Testis (tissue), 3 donors: ENCODE results near the gene SPPL2B. TPM values are rescaled to one million over a fixed set of nuclear protein-coding genes. Genes with fewer than 3 reads are reported as not detected.

Source experiments
- DNase-seq: peaks from one replicate; pipeline ENCODE4 v3.0.0-alpha.2; 2019
- H3K27ac ChIP-seq, 2 donors: fragments of 200-600 bp; sonication (generic); one replicate each; pipeline ENCODE4 v1.5.1; 2019
- H3K27me3 ChIP-seq: fragments of 200-600 bp; sonication (generic); one replicate; pipeline ENCODE4 v1.5.1; 2019
- H3K36me3 ChIP-seq: fragments of 200-600 bp; sonication (generic); one replicate; pipeline ENCODE4 v1.5.1; 2017; ENCODE audit warnings: low read depth; ENCODE audit errors: missing control alignments
- H3K4me1 ChIP-seq: fragments of 200-600 bp; sonication (generic); one replicate; pipeline ENCODE4 v1.5.1; 2019
- H3K4me3 ChIP-seq, 2 donors: fragments of 200-600 bp; sonication (generic); one replicate each; pipeline ENCODE4 v1.5.1; 2017 to 2019
- H3K9me3 ChIP-seq: fragments of 200-600 bp; sonication (generic); one replicate; pipeline ENCODE4 v1.5.1; 2017
- POLR2A ChIP-seq: fragments of 450-650 bp; IDR thresholded peaks from one replicate; pipeline ENCODE4 v1.6.1; 2017; ENCODE audit warnings: antibody characterized with exemption, mild to moderate bottlenecking, moderate library complexity
- WGBS, 2 donors: methylation state at CpG; one replicate each; pipeline ENCODE4 v1.1.5; 2018; 5-methylcytosine and 5-hydroxymethylcytosine counted together
- intact Hi-C: fragments of 100-400 bp; cut with DNase I; formaldehyde crosslinking; loops from one replicate; pipeline ENCODE4 v1.15.1; 2023; ENCODE audit warnings: low total_unique reads
- polyA plus RNA-seq: library from polyadenylated mRNA; stranded (reverse); fragments of 350-450 nt; fragmentation: Illumina TruSeq; extraction: RNeasy Lipid Tissue Mini Kit (QIAGEN cat#74804); gene quantifications from one replicate; pipeline ENCODE4 v1.2.3, GENCODE V29; 2014; ENCODE audit warnings: low read depth, low replicate concordance; ENCODE audit not compliant: insufficient read depth
- total RNA-seq, 2 donors: library from RNA; depleted of rRNA; stranded (reverse); fragments of >200 nt; gene quantifications; one replicate each; pipeline ENCODE4 v1.2.3, GENCODE V29; 2016
- TF ChIP-seq, protein P1 (sequence below), 3 experiments: fragments of 450-650 bp in 2 of 3; fragments of 200-600 bp in 1 of 3; sonication (generic) in 1 of 3; IDR thresholded peaks; one replicate each; pipeline ENCODE4 v1.5.1; 2016 to 2019; ENCODE audit warnings: antibody characterized with exemption in 3 of 3, mild to moderate bottlenecking in 2 of 3, moderate library complexity in 1 of 3

Gene SPPL2B
- total and polyA plus RNA-seq, 3 donors from 2014 or later, result 132 to 215 (median 158) TPM

DNA sequence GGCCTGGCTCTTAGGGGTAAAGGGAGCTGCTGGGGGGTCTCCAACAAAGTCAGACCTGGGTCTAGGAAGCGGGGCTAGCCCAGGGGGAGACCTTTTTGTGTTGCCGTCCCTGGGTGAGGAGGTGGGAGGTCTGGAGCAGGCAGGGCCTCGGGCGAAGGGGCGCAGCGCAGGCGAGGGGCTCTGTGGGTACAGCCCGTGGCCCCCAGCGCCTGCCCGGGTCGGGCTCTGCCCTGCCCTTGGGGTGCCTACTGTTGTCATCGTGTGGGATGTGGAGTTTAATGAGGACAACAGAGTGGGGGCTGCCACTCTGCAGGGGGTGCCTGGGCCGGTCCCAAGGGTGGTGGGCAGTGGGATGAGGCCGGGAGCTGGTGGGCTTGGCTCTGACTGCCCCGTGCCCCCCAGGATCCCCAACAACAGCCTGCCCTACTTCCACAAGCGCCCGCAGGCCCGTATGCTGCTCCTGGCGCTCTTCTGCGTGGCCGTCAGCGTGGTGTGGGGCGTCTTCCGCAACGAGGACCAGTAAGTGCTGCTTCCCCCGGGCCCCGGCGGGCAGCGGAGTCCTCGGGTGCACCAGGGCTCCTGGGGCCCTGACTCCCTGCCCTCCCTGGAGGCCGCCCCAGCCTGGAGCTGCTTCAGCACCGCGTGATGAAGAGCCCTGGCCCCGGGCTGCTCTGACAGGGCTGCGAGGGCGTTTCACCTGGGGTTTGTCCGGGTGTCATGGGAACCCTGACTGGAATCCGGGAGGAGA lies 12.2 kb downstream of the SPPL2B start:
- 94 to 96% methylated on average over 11 to 37 of the region's 38 CpGs for WGBS, 2 donors
- Histone ChIP-seq H3K4me1 (no peaks in the 10 kb centered on the region), H3K27me3 (no peaks in the 10 kb centered on the region), H3K27ac (no peak overlapping the region), H3K9me3 (no peaks in the 10 kb centered on the region), H3K36me3 (no peaks in the 10 kb centered on the region), H3K4me3 (no peak overlapping the region)
- DNase-seq, result no peak
- TF ChIP-seq, protein P1, sequence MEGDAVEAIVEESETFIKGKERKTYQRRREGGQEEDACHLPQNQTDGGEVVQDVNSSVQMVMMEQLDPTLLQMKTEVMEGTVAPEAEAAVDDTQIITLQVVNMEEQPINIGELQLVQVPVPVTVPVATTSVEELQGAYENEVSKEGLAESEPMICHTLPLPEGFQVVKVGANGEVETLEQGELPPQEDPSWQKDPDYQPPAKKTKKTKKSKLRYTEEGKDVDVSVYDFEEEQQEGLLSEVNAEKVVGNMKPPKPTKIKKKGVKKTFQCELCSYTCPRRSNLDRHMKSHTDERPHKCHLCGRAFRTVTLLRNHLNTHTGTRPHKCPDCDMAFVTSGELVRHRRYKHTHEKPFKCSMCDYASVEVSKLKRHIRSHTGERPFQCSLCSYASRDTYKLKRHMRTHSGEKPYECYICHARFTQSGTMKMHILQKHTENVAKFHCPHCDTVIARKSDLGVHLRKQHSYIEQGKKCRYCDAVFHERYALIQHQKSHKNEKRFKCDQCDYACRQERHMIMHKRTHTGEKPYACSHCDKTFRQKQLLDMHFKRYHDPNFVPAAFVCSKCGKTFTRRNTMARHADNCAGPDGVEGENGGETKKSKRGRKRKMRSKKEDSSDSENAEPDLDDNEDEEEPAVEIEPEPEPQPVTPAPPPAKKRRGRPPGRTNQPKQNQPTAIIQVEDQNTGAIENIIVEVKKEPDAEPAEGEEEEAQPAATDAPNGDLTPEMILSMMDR (IDR thresholded peaks at IDR 0.05), result no peak
- TF ChIP-seq POLR2A, result no peak
- intact Hi-C loops, result no loop called here

DNA sequence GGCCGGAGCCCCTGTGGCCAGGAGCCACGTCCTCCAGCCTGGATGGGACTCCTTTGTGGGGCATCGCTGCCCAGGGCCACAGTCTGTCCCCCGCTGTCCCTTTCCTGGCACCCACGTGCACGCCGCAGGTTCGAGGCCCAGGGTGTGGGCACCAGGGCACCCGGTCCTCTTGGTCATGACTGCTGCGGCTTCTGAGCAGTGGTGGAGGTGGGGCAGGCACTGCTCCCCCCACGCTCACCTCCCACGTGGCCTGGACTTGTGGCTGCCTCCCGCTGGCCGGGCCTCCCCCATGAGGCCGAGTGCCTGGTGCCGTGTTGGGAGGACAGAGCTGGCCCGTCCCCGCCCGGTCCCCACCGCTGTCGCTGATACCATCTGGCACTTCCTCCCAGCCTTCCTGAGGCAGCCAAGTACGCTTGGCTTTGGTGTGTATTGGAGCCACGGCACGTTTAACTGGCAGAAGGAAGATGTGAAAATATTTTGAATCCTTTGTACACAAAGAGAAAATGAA lies 12.8 kb downstream of the SPPL2B start:
- no peaks in the 10 kb centered on the region for H3K9me3 ChIP-seq
- H3K4me1 ChIP-seq, result no peaks in the 10 kb centered on the region
- TF ChIP-seq POLR2A, result no peak
- TF ChIP-seq, protein P1 (IDR thresholded peaks at IDR 0.05), result no peak
- intact Hi-C loops, result no loop called here
- H3K27me3 ChIP-seq, result no peaks in the 10 kb centered on the region
- WGBS, 2 donors, result 88 to 100% methylated on average over 2 to 24 of the region's 24 CpGs
- H3K27ac ChIP-seq, result no peak overlapping the region
- H3K36me3 ChIP-seq, result no peaks in the 10 kb centered on the region
- H3K4me3 ChIP-seq, result no peak overlapping the region
- no peak for DNase-seq

DNA sequence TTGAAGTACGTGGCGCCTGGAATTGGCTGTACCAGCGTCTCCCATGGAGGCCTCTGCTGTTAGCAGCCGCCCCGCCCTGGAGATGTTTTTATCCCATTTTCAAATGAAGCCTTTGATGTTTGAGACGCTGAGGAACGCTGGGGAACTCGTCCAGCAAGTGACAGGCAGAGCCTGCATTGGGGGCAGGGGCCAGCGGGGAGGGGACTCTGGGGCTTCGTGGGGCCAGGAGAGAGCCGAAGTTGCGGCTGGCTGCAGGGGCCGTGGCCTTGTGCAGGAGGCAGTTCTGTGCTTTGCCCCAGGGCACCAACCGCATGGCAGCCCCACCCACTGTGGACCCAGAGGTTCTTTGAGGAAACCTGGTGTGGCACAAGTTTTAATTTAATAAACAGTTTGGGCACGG lies 13.5 kb downstream of the SPPL2B start:
- no peak for TF ChIP-seq POLR2A
- TF ChIP-seq, protein P1 (IDR thresholded peaks at IDR 0.05), result no peak
- Histone ChIP-seq H3K4me3 (no peak overlapping the region), H3K36me3 (no peaks in the 10 kb centered on the region), H3K9me3 (no peaks in the 10 kb centered on the region), H3K27me3 (no peaks in the 10 kb centered on the region), H3K27ac (no peak overlapping the region), H3K4me1 (no peaks in the 10 kb centered on the region)
- intact Hi-C loops, result no loop called here
- DNase-seq, result no peak
- 83 to 94% methylated on average over 13 to 15 of the region's 15 CpGs for WGBS, 2 donors

DNA sequence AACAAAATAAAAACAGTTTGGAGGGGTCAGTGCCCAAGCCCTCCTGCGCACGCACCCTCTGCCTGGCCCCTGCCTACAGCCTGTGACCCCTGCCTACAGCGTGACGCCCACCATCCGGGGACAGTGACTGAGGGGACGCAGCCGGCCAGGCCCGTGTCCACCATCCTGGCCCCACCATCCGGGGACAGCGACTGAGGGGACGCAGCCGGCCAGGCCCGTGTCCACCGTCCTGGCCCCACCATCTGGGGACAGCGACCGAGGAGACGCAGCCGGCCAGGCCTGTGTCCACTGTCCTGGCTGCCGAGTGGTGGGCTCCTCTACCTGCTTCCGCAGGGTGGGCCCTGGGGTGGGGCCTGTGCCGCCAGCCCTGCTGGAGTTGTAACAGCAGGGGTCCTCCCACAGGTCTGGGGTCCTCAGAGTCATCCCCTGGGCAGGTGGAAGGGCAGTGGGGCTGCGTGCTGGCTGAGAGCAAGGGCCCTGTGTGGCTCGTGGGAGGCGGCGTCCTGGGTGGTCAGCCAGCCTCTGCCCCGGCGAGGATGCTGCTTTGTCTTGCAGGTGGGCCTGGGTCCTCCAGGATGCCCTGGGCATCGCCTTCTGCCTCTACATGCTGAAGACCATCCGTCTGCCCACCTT lies 14.3 kb downstream of the SPPL2B start:
- intact Hi-C loops, result no loop called here
- Histone ChIP-seq H3K9me3 (no peaks in the 10 kb centered on the region), H3K27me3 (no peaks in the 10 kb centered on the region), H3K36me3 (no peaks in the 10 kb centered on the region), H3K4me3 (no peak overlapping the region), H3K27ac (no peak overlapping the region), H3K4me1 (no peaks in the 10 kb centered on the region)
- WGBS, 2 donors, result 93% methylated on average over 28 of the region's 29 CpGs; no CpG with 5 or more reads in 1 of the 2 donors
- TF ChIP-seq, protein P1 (IDR thresholded peaks at IDR 0.05), result no peak
- TF ChIP-seq POLR2A, result no peak
- DNase-seq, result no peak
